TTC549 (cell line): Measurements from ENCODE around the gene LY6G6D.
"Not testable (repeated sequence)": the region's sequence is repeated elsewhere in the genome, so short reads cannot be mapped to it uniquely, and the experiment has no call there.

ENCODE experiments used
- FAIRE-seq: peaks from 2 replicates; lab custom pipeline; 2012; peaks lifted over from hg19 to GRCh38; lab: Jason Lieb, UNC

LY6G6D gene

GRCh38 chr6:31692353-31692752 lies 22.8 kb upstream of the LY6G6D start:
- FAIRE-seq: no peak

GRCh38 chr6:31692886-31693285 lies 22.3 kb upstream of the LY6G6D start:
- FAIRE-seq: no peak

- FAIRE-seq: no peak
Measured at GRCh38 chr6:31693535-31693934, 21.6 kb upstream of the LY6G6D start.

GRCh38 chr6:31697555-31697954 lies 17.6 kb upstream of the LY6G6D start:
- FAIRE-seq: no peak

- FAIRE-seq: no peak
Measured at GRCh38 chr6:31700740-31701401, 14.3 kb upstream of the LY6G6D start.

- no peak for FAIRE-seq
Measured at GRCh38 chr6:31701666-31702404, 13.3 kb upstream of the LY6G6D start.

- FAIRE-seq: no peak
Measured at GRCh38 chr6:31702405-31702818, 12.7 kb upstream of the LY6G6D start.

- FAIRE-seq: peak; percentile 69
Measured at GRCh38 chr6:31702819-31703716, 12.1 kb upstream of the LY6G6D start, which contains the start of gene ABHD16A. Gene ABHD16A, minus strand, starts transcription at chr6:31703324. Its CDS starts 43 bp downstream, at chr6:31703281.

GRCh38 chr6:31705931-31706330 lies 9.2 kb upstream of the LY6G6D start:
- no peak for FAIRE-seq

GRCh38 chr6:31706599-31706998 lies 8.5 kb upstream of the LY6G6D start, which contains the start of gene LY6G6F:
Gene LY6G6F, plus strand, starts transcription at chr6:31706866. Its CDS starts 41 bp downstream, at chr6:31706907.
- FAIRE-seq: no peak

GRCh38 chr6:31707701-31708100 lies 7.4 kb upstream of the LY6G6D start:
- no peak for FAIRE-seq

- FAIRE-seq: no peak
Measured at GRCh38 chr6:31708224-31708623, 6.9 kb upstream of the LY6G6D start.

GRCh38 chr6:31709157-31709556 lies 6.0 kb upstream of the LY6G6D start:
- FAIRE-seq: not testable (repeated sequence)

GRCh38 chr6:31710523-31711219 lies 4.5 kb upstream of the LY6G6D start:
- no peak for FAIRE-seq

- FAIRE-seq: no peak
Measured at GRCh38 chr6:31711233-31711632, 3.9 kb upstream of the LY6G6D start.

- FAIRE-seq: no peak
Measured at GRCh38 chr6:31712296-31712695, 2.9 kb upstream of the LY6G6D start.

- no peak for FAIRE-seq
Measured at GRCh38 chr6:31713465-31713864, 1.7 kb upstream of the LY6G6D start.

- no peak for FAIRE-seq
Measured at GRCh38 chr6:31713991-31714684, 1.0 kb upstream of the LY6G6D start.

- FAIRE-seq: no peak
Measured at GRCh38 chr6:31717499-31718222, 2.5 kb downstream of the LY6G6D start.

- no peak for FAIRE-seq
Measured at GRCh38 chr6:31718265-31718664, 3.1 kb downstream of the LY6G6D start.

GRCh38 chr6:31719001-31719400 lies 3.9 kb downstream of the LY6G6D start:
- FAIRE-seq: no peak
